HTR-8/SVneo (cell line): ENCODE results near the gene ZNF641.

Source experiments
- DNase-seq: peaks from one replicate; pipeline ENCODE4 v3.0.0; 2011; ENCODE audit warnings: low spot score, mixed read lengths; ENCODE audit not compliant: insufficient read length
- FAIRE-seq: peaks from 2 replicates; lab custom pipeline; 2011; peaks lifted over from hg19 to GRCh38; lab: Jason Lieb, UNC

The ZNF641 gene

DNA sequence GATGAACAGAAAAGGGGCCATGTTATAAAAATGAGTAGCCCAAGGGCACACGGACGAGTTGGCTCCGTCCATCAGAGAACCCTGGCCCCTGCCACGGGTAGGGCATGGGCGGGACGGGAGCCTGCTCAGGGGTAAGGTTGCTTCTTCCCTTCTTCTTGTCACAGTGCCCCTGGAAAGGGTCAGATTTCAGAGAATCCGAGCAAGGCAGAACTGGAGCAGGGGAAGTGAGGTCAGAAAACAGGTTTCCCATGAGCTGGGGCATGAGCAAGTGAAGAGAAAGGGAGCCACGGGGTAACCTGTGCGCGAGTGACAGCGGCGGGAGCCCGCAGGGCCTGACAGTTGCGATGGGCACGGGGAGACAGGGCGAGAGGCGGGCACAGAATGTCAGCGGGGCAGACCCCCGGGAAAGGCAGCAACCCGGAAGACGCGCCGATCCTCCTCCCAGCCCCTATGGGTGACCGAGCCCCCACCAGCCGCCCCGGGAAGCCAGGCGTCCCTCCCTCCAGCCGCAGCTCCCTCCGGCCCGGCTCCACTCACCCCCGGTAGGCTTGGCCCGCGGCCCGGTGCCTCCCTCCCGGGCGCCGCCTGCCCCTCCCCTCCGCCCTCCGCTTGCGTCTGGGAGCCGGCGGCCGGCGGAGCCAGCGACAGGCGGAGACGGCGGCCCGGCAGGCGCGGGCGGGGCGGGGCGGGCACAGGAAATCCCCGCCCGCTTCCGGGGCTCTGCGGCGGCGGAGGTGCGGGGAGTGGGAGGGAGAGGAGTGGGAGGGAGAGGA, at the start of gene ZNF641:
ZNF641 (minus strand) TSS at position 671 of the 773 bp plus-strand sequence. CDS start 2,829 bp downstream, outside the sequence.
- DNase-seq, result peak; percentile 58
- FAIRE-seq, result peak; percentile 36

DNA sequence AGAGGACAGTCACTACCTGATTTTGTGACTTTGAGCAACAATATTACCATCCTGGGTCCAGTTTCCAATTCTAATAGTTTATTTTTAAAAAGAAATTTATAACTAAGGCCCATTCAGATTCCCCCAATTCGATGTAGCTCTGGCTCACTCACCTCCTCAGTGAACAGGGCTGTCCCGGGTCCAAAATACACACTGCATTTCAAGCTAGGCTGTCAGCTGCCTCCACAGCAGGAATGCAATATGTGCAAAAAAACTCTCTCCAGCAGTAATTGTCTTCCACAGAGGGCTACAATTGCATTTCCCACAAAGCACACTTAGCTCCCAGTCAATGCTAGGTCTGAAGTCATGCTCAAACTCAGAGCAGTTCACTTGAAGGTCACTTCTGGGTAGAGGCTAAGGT, 39.3 kb upstream of the ZNF641 start:
- FAIRE-seq (no peak), DNase-seq (no peak)

DNA sequence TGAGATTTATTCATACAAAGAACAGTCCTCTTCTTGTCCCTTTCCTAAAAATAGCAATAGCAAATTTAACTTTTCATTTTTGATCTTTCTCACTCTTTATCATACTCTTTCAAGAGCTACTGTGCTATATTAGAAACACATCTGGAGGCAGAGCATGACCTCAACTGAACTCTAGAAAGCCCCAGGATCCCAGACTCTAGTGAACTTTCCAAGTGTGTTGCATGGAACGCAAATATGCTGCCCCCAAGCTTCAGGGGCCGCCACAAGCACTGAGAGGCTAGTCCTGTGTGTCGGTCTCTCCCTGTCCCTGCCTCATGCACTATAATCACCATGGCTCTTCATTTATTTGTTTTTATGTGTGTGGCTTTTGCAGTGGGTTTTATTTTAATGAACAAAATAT, 38.7 kb upstream of the ZNF641 start:
- DNase-seq (no peak), FAIRE-seq (no peak)

DNA sequence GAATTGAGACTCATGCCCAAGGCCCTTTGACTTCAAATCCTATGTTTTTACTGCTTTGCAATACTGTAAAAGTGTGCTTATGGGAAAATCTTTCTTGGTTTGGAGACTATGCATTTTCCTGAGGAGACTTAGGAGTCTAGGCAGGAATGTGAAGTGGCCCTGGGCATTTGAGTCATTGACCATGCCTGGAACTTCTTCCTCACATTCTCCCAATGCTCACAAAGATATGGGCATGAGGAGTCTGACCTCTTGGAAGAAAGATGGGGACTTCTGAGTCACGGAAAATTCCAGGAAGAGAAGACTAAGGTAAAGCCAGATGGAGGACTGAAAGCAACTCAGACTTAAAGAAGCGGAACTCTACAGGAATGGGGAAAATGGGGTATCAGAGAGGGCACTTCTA, 38.2 kb upstream of the ZNF641 start:
- no peak for FAIRE-seq
- no peak for DNase-seq

DNA sequence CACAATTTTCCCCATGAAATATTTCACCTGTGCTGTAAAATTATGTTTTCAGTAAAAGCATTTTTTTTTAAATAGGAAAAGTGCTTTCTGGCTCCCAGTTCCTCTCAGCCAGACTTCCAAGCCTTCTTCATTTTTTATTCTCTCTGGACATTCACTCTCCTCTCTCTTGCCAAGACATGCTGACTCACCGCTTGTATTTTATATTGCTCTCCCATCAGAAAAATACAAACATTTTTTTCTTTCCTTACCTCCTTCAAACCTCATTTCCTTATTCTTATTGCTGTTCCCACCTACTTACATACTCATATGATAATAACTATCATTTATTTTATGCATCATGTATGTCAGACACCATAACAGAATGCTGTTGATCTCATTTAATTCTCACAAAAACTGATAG, 37.7 kb upstream of the ZNF641 start:
- FAIRE-seq (no peak), DNase-seq (no peak)

DNA sequence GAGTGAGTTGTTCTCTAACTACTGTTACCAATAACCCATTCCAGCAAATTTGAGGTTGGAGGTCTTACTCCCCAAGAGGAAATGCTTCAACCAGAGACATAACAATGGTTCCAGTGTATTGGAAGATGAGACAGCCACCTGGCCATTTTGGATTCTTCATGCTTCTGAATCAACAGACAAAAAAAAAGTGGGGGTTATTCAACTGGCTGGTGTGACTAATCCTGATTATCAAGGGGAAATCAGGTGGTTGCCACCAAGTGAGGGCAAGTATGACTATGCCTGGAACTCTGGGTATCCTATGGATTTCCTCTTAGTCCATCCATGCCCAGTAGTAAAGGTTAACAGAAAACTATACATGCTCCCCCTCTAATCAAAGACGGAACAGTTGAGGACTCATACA, 29.9 kb upstream of the ZNF641 start:
- FAIRE-seq (no peak), DNase-seq (no peak)

DNA sequence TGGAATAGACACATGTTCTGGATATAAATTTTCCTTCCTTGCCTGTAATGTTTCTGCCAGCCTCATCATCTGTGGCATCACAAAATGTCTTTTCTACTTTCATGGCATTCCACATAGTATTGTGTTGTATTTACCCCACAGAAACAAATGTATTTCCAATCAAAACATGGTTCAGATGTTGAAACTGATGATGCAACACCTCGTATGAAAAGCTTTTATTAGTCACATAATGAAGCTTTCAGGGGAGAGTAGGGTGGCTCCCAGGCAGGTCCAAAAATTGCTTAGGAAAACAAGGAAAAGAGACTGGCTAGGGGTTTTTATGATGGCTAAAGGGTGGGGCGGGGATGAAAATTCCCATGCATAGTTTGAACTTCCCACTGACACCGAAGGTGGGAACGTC, 29.1 kb upstream of the ZNF641 start:
- FAIRE-seq, result no peak
- no peak for DNase-seq

DNA sequence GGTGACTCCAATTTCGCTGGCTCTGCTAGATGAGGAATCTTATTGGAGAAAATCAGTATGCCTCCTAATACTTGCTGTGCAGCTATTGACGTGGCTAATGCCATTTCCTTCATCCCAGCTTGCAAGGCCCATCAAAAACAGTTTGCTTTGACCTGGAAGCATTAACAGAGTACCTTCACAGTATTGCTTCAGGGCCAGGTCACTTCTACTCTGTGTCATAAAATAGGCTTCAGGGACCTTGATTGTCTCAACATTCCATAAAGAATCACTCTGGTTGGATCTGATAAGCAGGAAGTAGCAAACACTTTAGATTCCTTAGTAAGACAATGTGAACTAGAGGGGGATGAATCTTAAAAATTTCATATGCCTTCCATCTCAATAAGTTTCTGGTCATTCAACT, 26.9 kb upstream of the ZNF641 start:
- no peak for FAIRE-seq

DNA sequence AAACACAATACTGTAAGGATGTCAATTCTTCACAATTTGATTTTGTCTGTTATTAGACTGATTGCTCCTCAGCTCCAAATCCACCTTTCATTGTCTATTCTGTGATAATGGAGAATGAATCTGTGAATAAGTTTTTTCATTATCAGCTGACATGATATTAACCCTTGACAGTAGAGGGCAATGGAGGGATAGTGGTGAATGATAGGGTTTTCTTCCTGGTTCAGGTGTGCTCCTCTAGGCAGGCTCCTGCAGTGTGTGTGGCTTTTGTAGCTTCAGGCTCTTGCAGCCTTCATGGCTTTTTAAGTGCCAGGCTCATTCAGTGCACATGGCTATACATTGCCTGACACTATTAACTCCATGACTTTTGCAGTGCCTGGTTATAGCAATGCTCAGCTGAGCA, 23.4 kb upstream of the ZNF641 start:
- FAIRE-seq (no peak), DNase-seq (no peak)

More for the DNA sequence above, 26.9 kb upstream of the ZNF641 start:
- DNase-seq, result no peak

DNA sequence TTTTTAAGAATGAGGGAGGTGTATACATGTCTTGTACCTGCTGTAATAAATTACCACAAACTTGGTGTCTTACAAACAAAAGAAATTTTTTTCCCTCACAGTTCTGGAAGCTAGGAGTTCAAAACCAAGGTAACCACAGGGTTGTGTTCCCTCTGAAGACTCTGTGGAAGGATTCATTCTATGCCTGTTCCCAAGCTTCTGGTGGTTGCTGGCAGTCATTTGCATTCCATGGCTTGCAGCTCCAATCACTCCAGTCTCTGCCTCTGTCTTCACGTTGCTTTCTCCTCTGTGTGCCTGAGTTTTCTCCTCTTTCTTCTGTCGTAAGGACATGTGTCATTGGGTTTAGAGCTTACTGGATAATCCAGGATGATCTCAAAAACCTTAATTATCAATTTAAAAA, 15.4 kb upstream of the ZNF641 start:
- DNase-seq (no peak), FAIRE-seq (no peak)

DNA sequence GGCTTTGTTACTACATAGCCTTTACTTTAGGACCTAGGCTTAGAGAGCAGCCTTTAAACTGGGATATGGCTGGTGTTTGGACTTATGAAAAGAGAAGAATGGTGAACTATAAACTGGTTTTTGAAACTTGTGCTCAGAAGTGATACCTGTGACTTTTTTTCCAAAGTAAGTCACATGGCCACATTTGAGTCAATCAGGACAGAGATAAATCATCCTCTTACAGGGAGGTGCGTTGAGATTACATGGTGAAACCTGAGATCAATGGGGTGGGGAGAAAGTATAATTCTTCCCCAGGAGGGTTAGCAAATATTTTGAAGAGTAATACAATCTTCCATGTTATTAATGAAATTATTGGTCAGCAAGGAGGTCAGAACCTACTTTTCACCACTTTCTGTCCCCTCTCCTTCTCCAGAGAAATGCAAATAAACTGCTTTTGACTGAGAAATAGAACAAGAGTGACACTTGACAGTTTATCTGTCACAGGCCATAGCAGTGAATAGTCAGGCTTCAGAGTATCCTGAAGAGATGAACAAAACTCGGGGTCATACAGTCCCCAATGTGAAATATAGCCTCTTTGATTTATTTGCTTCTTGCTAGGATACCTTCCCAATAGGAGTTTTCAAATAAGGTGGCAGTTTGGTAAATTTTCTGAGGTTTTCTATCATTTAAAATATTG, 11.1 kb upstream of the ZNF641 start:
- no peak for DNase-seq
- FAIRE-seq, result no peak

DNA sequence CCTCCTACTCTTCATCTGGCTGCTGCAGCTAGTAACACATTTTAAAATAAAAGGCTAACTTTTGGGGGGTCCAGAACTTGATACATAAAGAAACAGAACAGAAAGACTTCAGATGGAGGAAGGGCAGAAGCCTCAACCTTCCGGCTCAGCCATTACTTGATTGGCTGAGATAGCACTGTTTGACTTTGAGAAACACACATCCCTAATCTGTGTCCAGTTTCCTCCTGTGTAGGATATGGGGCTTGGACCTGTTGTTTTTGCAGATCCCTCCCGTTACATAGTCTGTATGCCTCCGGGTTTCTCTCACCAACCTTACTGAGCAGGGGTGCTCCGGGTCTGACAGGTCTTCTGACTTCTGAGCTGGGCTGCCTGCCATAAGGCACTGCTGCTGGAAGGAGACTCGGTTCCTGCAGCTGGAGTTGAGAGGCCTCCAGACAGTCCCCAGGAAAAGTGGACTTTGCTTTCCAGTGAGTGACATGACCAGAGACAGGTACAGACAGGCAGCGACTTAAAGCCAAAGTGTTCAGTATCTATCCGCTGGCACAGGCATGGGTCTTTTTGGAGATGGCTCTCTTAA, 8.3 kb upstream of the ZNF641 start:
- FAIRE-seq, result no peak
- no peak for DNase-seq

DNA sequence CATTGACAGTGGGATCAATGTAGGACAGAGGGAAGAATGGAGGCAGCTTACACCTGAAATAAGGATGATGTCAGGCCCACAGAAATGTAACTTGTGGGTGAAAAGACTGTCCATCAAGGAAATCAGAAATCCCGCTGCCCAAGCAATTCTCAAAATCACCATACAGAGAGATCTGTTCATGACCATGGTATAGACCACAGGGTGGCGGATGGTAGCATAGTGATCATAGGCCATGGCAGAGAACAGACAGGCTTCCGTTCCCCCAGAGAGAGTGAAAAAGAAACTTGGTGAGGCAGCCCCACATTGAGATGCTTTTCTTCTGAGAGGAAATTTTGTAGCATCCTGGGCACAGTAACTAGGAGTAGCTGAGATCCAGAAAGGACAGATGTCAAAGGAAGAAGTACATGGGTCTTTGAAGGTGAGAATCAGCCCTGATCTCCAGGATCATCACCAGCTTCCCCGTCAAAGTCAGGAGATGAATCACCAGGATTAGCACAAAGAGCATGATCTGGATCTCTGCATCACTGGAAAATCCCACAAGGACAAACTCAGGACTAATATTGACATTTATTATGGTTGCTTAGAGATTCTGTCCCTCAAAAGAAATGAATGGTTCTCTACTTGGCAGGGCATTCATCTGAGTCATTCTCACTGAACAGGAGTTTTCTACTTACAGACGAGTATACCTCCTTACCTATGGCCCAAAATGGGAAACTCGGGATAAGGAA, 5.5 kb upstream of the ZNF641 start:
- DNase-seq (no peak), FAIRE-seq (no peak)

DNA sequence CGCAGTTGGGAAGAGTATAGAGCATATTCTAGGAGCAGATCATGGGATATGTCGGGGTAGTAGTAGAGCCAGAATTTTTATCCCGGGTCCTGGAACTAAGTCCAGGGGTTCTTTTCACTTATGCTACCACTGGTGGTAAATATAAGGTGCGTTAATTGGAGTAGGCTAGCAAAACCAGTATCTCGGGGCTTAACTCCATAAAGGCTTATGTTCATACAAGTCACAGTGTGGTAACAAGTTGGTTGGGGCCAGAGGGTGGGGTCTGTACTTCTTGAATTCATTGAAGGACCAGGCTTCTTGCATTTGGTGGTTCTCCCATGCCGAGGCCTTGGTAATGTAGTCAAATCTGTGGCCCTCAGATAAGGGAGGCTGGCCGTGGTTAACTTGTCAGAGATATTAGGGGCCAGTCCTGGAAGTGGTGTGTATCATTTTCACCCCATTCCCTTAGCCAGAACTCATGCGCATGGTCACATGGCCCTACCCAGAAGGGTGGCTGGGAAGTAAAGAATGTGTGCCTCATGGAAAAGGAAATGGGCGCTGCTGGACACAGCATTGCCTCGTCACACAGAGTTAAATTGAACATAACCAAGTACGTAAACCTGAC, 1.5 kb upstream of the ZNF641 start:
- no peak for DNase-seq
- FAIRE-seq, result no peak

DNA sequence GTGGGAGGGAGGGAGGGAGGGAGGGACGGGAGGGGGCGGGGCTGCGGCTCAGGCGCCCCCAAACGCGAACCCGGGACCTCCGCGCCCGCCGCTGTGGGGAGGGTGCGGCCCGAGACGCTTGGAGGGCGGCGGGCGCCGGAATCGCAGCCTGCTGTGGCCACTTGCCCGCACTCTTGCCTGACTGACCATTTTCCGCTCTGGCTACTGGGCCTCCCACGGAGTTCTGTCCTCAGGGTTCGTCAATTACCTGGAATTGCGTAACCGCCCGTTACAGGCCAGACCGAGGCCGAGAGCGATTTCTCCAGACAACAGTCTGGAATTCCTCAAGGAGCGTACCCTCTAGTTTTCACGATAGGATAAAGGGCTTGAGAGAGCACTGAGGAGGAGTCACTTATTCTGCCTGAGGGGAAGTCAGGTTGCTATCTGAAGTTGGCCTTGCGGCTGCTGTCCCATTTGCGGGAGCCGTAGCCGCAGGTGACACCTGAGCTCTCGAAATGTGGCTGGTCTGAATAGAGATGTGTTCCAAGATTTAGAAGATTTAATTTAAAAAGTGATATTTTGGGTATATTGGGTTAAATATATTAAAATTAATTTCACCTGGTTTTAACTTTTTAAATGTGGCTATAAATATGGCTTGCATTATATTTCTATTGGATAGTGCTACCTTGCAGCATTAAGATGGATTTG, 446 bp upstream of the ZNF641 start:
- no peak for FAIRE-seq
- peak; percentile 55 for DNase-seq

DNA sequence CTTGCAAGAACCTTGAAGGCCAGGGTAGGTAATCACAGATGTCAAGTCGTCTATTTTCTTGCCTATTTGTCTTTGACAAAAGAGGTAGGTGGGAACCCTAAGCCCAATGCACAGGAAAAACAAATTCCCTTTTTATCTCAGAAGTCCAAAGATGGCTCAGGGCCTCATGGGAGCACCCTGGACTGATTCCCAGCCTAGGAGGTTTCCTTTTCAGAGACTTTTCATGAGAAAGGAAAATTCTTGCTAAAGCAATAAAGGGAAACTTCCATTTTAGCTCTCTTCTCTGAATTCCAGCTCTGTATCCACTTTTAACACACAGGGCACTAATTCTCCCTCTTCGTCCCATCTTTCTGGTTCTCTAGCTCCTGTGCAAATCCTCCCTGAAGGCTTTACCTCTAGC, 1.2 kb downstream of the ZNF641 start:
- FAIRE-seq (no peak), DNase-seq (no peak)

DNA sequence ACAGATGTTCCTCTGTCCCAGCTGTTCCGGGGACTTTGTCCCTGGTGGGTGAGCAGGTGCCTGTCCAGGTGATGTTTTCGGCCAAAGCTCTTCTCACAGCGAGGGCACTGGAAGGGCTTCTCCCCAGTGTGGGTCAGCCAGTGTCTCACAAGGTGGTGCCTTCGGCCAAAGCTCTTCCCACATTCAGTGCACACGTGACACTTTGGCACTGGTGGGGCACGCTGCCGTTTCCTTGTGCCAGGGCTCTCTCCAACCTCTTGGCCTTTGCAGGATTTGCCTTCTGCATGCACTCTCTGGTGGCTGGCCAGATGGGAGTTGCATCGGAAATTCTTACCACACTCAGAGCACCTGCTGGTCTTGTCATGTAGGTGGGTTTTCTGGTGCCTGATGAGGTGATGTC, 7.7 kb downstream of the ZNF641 start:
- DNase-seq, result no peak
- no peak for FAIRE-seq

DNA sequence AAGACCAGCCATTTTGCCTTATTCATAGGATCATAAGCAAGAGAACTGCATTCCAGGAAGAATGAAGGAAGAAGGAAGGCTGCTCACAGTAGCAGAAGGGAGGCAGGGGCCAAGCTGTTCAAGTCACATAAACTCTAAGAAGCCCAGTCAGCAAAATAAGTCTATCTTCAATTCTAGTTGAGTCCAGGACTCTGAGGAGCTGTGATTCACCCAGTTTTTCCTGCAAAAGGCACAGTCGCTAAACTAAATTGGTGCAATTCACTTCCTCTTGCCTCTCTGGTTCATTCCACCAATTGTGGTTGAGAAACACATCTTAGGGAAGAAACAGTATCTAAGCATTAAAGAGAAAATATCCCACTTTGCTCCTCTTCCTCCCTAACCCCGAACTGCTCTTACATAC, 9.8 kb downstream of the ZNF641 start:
- DNase-seq (no peak), FAIRE-seq (no peak)

DNA sequence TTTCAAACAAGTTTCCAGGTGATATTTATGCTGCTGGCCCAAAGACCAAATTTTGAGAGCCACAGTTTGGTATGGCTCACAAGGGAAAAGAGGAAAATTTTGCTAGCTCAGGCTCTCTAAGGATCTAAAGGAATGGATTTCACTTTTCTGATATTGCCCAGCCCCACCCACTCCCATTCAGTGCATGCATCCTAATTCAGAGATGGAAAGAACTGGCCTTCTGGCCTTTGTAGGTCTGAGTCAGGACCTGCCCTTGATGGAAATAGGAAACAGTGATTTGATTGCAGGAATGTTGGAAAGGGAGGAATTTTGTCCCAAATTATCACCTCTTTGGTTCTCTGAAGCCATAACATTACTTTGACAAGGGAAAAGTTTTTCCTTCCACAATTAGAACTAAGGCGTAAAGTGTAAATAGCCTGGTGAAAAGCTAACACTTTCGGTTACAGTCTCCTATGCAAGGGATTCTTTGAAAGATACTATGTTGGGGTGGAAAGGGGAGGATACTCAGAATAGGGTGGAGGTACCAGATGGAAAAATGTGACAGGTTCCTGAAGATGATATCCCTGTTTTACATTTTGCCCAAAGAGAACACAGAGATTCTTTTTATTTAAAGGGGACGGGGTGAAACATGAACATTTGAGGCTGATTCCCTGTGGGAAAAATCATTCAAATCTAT, 11.1 kb downstream of the ZNF641 start:
- FAIRE-seq, result no peak

More for the DNA sequence above, 11.1 kb downstream of the ZNF641 start:
- DNase-seq, result no peak
